ENCODE data around the gene MMP25.

The MMP25 gene

GRCh38 chr16:3012246-3012645 lies 34.1 kb upstream of the MMP25 start:
- no peak overlapping the region for H3K27ac ChIP-seq
- no peak overlapping the region for H3K4me3 ChIP-seq
- TF ChIP-seq CTCF (IDR thresholded peaks at IDR 0.05), result no peak
- no peak for DNase-seq (ENCODE audit: low spot score)

GRCh38 chr16:3012828-3013420 lies 33.4 kb upstream of the MMP25 start, which contains the start of gene CLDN9:
Gene CLDN9 (plus strand): TSS chr16:3012923. CDS start chr16:3013363, 440 bp downstream.
- no peak for DNase-seq (ENCODE audit: low spot score)
- no peak for TF ChIP-seq CTCF (IDR thresholded peaks at IDR 0.05)
- Histone ChIP-seq H3K27ac (no peak within 1 kb of the TSS), H3K4me3 (no peak within 1 kb of the TSS)

GRCh38 chr16:3013491-3013951 lies 32.8 kb upstream of the MMP25 start:
- Histone ChIP-seq H3K4me3 (no peak overlapping the region), H3K27ac (no peak overlapping the region)
- no peak for TF ChIP-seq CTCF (IDR thresholded peaks at IDR 0.05)
- no peak for DNase-seq (ENCODE audit: low spot score)

GRCh38 chr16:3013998-3014690 lies 32.2 kb upstream of the MMP25 start:
- DNase-seq (ENCODE audit: low spot score), result no peak
- Histone ChIP-seq H3K4me3 (no peak overlapping the region), H3K27ac (no peak overlapping the region)
- TF ChIP-seq CTCF (IDR thresholded peaks at IDR 0.05), result no peak

GRCh38 chr16:3014971-3015370 lies 31.4 kb upstream of the MMP25 start:
- TF ChIP-seq CTCF (IDR thresholded peaks at IDR 0.05), result no peak
- Histone ChIP-seq H3K4me3 (no peak overlapping the region), H3K27ac (no peak overlapping the region)
- DNase-seq (ENCODE audit: low spot score), result no peak

- no peak overlapping the region for H3K4me3 ChIP-seq
- H3K27ac ChIP-seq, result no peak overlapping the region
- TF ChIP-seq CTCF (IDR thresholded peaks at IDR 0.05), result no peak
- no peak for DNase-seq (ENCODE audit: low spot score)
Observed at GRCh38 chr16:3015865-3016521, 30.4 kb upstream of the MMP25 start.

All from coronary artery (tissue), 2 donors.